RKO (cell line): ENCODE results near the gene SSBP3.

Source experiments
- DNase-seq: peaks from one replicate; pipeline ENCODE4 v3.0.0-alpha.2; 2016; ENCODE audit warnings: low spot score

The SSBP3 gene

GRCh38 chr1:54283635-54284385 lies 122.4 kb downstream of the SSBP3 start:
- DNase-seq: no peak

- DNase-seq: no peak
Measured at GRCh38 chr1:54282101-54282847, 123.9 kb downstream of the SSBP3 start.

GRCh38 chr1:54280651-54281050 lies 125.5 kb downstream of the SSBP3 start:
- no peak for DNase-seq

- DNase-seq: no peak
Measured at GRCh38 chr1:54279457-54279856, 126.7 kb downstream of the SSBP3 start.

- DNase-seq: no peak
Measured at GRCh38 chr1:54278941-54279422, 127.2 kb downstream of the SSBP3 start.

GRCh38 chr1:54277451-54278341 lies 128.5 kb downstream of the SSBP3 start:
- no peak for DNase-seq

GRCh38 chr1:54276617-54277450 lies 129.4 kb downstream of the SSBP3 start:
- DNase-seq: no peak

- no peak for DNase-seq
Measured at GRCh38 chr1:54275349-54275748, 130.8 kb downstream of the SSBP3 start.

- DNase-seq: no peak
Measured at GRCh38 chr1:54274881-54275280, 131.3 kb downstream of the SSBP3 start.

GRCh38 chr1:54274448-54274847 lies 131.7 kb downstream of the SSBP3 start:
- no peak for DNase-seq

- no peak for DNase-seq
Measured at GRCh38 chr1:54273795-54274163, 132.4 kb downstream of the SSBP3 start.

GRCh38 chr1:54273092-54273794 lies 133.0 kb downstream of the SSBP3 start:
- no peak for DNase-seq

GRCh38 chr1:54272772-54273091 lies 133.5 kb downstream of the SSBP3 start:
- DNase-seq: no peak

- no peak for DNase-seq
Measured at GRCh38 chr1:54272134-54272533, 134.1 kb downstream of the SSBP3 start.

GRCh38 chr1:54271341-54271740 lies 134.9 kb downstream of the SSBP3 start:
- no peak for DNase-seq

- DNase-seq: no peak
Measured at GRCh38 chr1:54270543-54270942, 135.7 kb downstream of the SSBP3 start.

GRCh38 chr1:54268762-54269297 lies 137.4 kb downstream of the SSBP3 start:
- no peak for DNase-seq

- no peak for DNase-seq
Measured at GRCh38 chr1:54267815-54268761, 138.1 kb downstream of the SSBP3 start.

GRCh38 chr1:54266908-54267307 lies 139.3 kb downstream of the SSBP3 start:
- no peak for DNase-seq

- DNase-seq: no peak
Measured at GRCh38 chr1:54266195-54266594, 140.0 kb downstream of the SSBP3 start.
